OCI-LY3 (cell line): ENCODE results near the gene CLMN.
A peak's percentile ranks its signal among the peaks of the same experiment; 100 is the strongest.

Source experiments
- H2AFZ ChIP-seq: fragments of 200-600, 300-600 bp; shearing (Covaris generic); 2 replicates; pipeline ENCODE4 v1.6.0; 2014; ENCODE audit warnings: antibody characterized with exemption, low read depth, low read length
- H3K27ac ChIP-seq: fragments of 200-600, 300-600 bp; sonication (generic); 2 replicates; pipeline ENCODE4 v1.5.1; 2014; ENCODE audit warnings: mild to moderate bottlenecking, low read length, moderate library complexity, mixed read lengths
- H3K27me3 ChIP-seq: fragments of 200-600, 300-600 bp; sonication (generic); 2 replicates; pipeline ENCODE4 v1.6.1; 2014; ENCODE audit warnings: low read depth, low read length, mixed read lengths
- H3K36me3 ChIP-seq: fragments of 200-600, 300-600 bp; sonication (generic); replicated peaks from 2 replicates; pipeline ENCODE3; 2014; ENCODE audit warnings: low read depth, low read length, mixed read lengths
- H3K4me1 ChIP-seq: fragments of 300-600, 200-600 bp; sonication (generic); 2 replicates; pipeline ENCODE4 v1.6.1; 2014; ENCODE audit warnings: low read length, mixed read lengths
- H3K4me2 ChIP-seq: fragments of 200-600, 300-600 bp; sonication (generic); 2 replicates; pipeline ENCODE4 v1.6.1; 2014; ENCODE audit warnings: low read length, mixed read lengths
- H3K4me3 ChIP-seq: fragments of 300-600, 200-600 bp; sonication (generic); 2 replicates; pipeline ENCODE4 v1.5.1; 2014; ENCODE audit warnings: antibody characterized with exemption, mild to moderate bottlenecking, low read length, moderate library complexity
- H3K79me2 ChIP-seq: fragments of 300-600, 200-600 bp; shearing (Covaris generic); 2 replicates; pipeline ENCODE4 v1.6.1; 2014; ENCODE audit warnings: mild to moderate bottlenecking, low read length, mixed read lengths
- H3K9ac ChIP-seq: fragments of 300-600, 200-600 bp; shearing (Covaris generic); 2 replicates; pipeline ENCODE4 v1.6.0; 2014; ENCODE audit warnings: mild to moderate bottlenecking, low read length, moderate library complexity
- H3K9me3 ChIP-seq: fragments of 200-600, 300-600 bp; shearing (Covaris generic); 2 replicates; pipeline ENCODE4 v1.6.1; 2014; ENCODE audit warnings: low read length, mixed read lengths; ENCODE audit not compliant: insufficient read depth
- H4K20me1 ChIP-seq: fragments of 200-600, 300-600 bp; sonication (generic); 2 replicates; pipeline ENCODE4 v1.6.1; 2016; ENCODE audit warnings: low read length, mixed read lengths; ENCODE audit not compliant: insufficient read depth
- CTCF ChIP-seq: fragments of 200-600, 300-600 bp; sonication (generic); IDR thresholded peaks from 2 replicates; pipeline ENCODE4 v1.5.1; 2014; ENCODE audit warnings: antibody characterized with exemption, low read length, low read depth
- EZH2phosphoT487 ChIP-seq: fragments of 200-600 bp; shearing (Covaris generic); IDR thresholded peaks from 2 replicates; pipeline ENCODE4 v1.6.1; 2018; ENCODE audit warnings: antibody characterized with exemption, mixed run types, low read depth

The CLMN gene

GRCh38 chr14:95363468-95363954 lies 43.8 kb upstream of the CLMN start:
- Histone ChIP-seq H3K4me2 (peak overlapping the region; percentile 35), H3K9ac (no peak overlapping the region), H3K9me3 (no peaks in the 10 kb centered on the region), H3K4me1 (peaks cover 16% of the 10 kb centered on the region), H4K20me1 (no peaks in the 10 kb centered on the region), H3K4me3 (no peak overlapping the region), H3K27me3 (peaks cover 62% of the 10 kb centered on the region), H2AFZ (no peak overlapping the region), H3K36me3 (no peaks in the 10 kb centered on the region), H3K79me2 (no peaks in the 10 kb centered on the region), H3K27ac (no peak overlapping the region)
- no peak for TF ChIP-seq EZH2phosphoT487
- TF ChIP-seq CTCF, result no peak

- Histone ChIP-seq H3K9ac (no peak overlapping the region), H4K20me1 (no peaks in the 10 kb centered on the region), H2AFZ (0 out of 2 replicates have a peak overlapping the region, but pooled peaks have one; percentile 5), H3K27ac (no peak overlapping the region), H3K27me3 (peaks cover 59% of the 10 kb centered on the region), H3K9me3 (no peaks in the 10 kb centered on the region), H3K4me1 (peaks cover 16% of the 10 kb centered on the region), H3K36me3 (no peaks in the 10 kb centered on the region), H3K79me2 (no peaks in the 10 kb centered on the region), H3K4me2 (peak overlapping the region; percentile 72), H3K4me3 (peak overlapping the region; percentile 63)
- TF ChIP-seq CTCF, result no peak
- TF ChIP-seq EZH2phosphoT487, result no peak
These were observed 42.4 kb upstream of the CLMN start for GRCh38 chr14:95362138-95362494.

- H3K36me3 ChIP-seq, result no peaks in the 10 kb centered on the region
- H3K4me1 ChIP-seq, result peaks cover 16% of the 10 kb centered on the region
- TF ChIP-seq CTCF (peak; percentile 92), EZH2phosphoT487 (no peak)
- no peak overlapping the region for H3K27ac ChIP-seq
- peak overlapping the region; percentile 63 for H3K4me3 ChIP-seq
- no peaks in the 10 kb centered on the region for H4K20me1 ChIP-seq
- peak overlapping the region; percentile 72 for H3K4me2 ChIP-seq
- no peaks in the 10 kb centered on the region for H3K9me3 ChIP-seq
- no peaks in the 10 kb centered on the region for H3K79me2 ChIP-seq
- H3K27me3 ChIP-seq, result peaks cover 53% of the 10 kb centered on the region
- H3K9ac ChIP-seq, result no peak overlapping the region
- H2AFZ ChIP-seq, result 0 out of 2 replicates have a peak overlapping the region, but pooled peaks have one; percentile 5
These were observed 41.8 kb upstream of the CLMN start for GRCh38 chr14:95361373-95362137.

GRCh38 chr14:95360828-95361227 lies 41.1 kb upstream of the CLMN start:
- Histone ChIP-seq H3K4me3 (peak overlapping the region; percentile 55; the same call in 1 of the 2 replicates), H3K36me3 (no peaks in the 10 kb centered on the region), H3K79me2 (no peaks in the 10 kb centered on the region), H4K20me1 (no peaks in the 10 kb centered on the region), H3K4me1 (peaks cover 16% of the 10 kb centered on the region), H3K9me3 (no peaks in the 10 kb centered on the region), H3K27me3 (peaks cover 49% of the 10 kb centered on the region), H3K4me2 (peak overlapping the region; percentile 48), H2AFZ (no peak overlapping the region), H3K9ac (no peak overlapping the region), H3K27ac (no peak overlapping the region)
- TF ChIP-seq EZH2phosphoT487 (no peak), CTCF (no peak)
